ENCODE measurements around the gene TMEM252.

- no peak for TF ChIP-seq FOXA1 (IDR thresholded peaks at IDR 0.05)
- no peak for TF ChIP-seq ELF4 (IDR thresholded peaks at IDR 0.05)
- no peak for TF ChIP-seq SUZ12 (IDR thresholded peaks at IDR 0.05)
- no peak for TF ChIP-seq PKNOX1 (IDR thresholded peaks at IDR 0.05)
- TF ChIP-seq FOXK2 (IDR thresholded peaks at IDR 0.05): no peak
- no peak for TF ChIP-seq FOXM1 (IDR thresholded peaks at IDR 0.05; ENCODE audit: borderline replicate concordance)
- TF ChIP-seq ZNF384 (IDR thresholded peaks at IDR 0.05): no peak
- TF ChIP-seq BHLHE40 (IDR thresholded peaks at IDR 0.05; ENCODE audit: borderline replicate concordance): no peak
These were observed 26.7 kb downstream of the TMEM252 start for GRCh38 chr9:68513981-68514380.

Data from HEK293T (cell line).